Erythroblast (primary cell): ENCODE measurements around the gene CAMP.

ENCODE experiments used
- GATA1 ChIP-seq: IDR thresholded peaks from 2 replicates; pipeline ENCODE4 v1.6.1; 2011; ENCODE audit warnings: low read depth, mild to moderate bottlenecking, control low read depth, low read length, moderate library complexity
- POLR2A ChIP-seq: IDR thresholded peaks from 2 replicates; pipeline ENCODE4 v1.6.1; 2011; ENCODE audit warnings: mild to moderate bottlenecking, low read length

GRCh38 chr3:48268936-48269561 lies 45.8 kb downstream of the CAMP start:
- TF ChIP-seq POLR2A (no peak), GATA1 (no peak)
